ENCODE data around the gene SRPK2.
"Not testable (repeated sequence)": the region's sequence is repeated elsewhere in the genome, so short reads cannot be mapped to it uniquely, and the experiment has no call there.

SRPK2 gene

GRCh38 chr7:105352901-105353668 is 35.6 kb downstream of the SRPK2 start:
- no peak for DNase-seq (ENCODE audit: extremely low read depth, low read depth)
- TF ChIP-seq, protein P1, sequence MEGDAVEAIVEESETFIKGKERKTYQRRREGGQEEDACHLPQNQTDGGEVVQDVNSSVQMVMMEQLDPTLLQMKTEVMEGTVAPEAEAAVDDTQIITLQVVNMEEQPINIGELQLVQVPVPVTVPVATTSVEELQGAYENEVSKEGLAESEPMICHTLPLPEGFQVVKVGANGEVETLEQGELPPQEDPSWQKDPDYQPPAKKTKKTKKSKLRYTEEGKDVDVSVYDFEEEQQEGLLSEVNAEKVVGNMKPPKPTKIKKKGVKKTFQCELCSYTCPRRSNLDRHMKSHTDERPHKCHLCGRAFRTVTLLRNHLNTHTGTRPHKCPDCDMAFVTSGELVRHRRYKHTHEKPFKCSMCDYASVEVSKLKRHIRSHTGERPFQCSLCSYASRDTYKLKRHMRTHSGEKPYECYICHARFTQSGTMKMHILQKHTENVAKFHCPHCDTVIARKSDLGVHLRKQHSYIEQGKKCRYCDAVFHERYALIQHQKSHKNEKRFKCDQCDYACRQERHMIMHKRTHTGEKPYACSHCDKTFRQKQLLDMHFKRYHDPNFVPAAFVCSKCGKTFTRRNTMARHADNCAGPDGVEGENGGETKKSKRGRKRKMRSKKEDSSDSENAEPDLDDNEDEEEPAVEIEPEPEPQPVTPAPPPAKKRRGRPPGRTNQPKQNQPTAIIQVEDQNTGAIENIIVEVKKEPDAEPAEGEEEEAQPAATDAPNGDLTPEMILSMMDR (IDR thresholded peaks at IDR 0.05; ENCODE audit: low read depth, low read length) = no peak

GRCh38 chr7:105352018-105352612 is 36.6 kb downstream of the SRPK2 start:
- DNase-seq (ENCODE audit: extremely low read depth, low read depth) = peak; percentile 77

DNA sequence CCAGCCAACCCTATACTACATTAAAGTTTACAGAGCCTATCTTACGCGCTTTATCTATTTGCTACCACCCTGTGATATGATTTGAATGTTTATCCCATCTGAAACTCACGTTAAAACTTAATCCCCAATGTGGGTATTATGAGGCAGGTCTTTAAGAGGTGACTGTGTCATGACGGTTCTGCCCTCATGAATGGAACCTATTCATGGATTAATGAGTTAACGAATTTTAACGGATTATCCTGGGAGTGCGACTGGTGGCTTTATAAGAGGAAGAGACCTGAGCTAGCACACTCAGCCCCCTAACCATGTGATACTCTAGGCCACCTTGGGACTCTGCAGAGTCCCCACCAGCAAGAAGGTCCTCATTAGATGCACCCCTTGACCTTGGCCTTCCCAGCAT is 37.8 kb downstream of the SRPK2 start:
- TF ChIP-seq, protein P1 (IDR thresholded peaks at IDR 0.05; ENCODE audit: low read depth, low read length) = no peak
- no peak for DNase-seq (ENCODE audit: extremely low read depth, low read depth)

More at GRCh38 chr7:105352018-105352612, 36.6 kb downstream of the SRPK2 start:
- TF ChIP-seq, protein P1 (IDR thresholded peaks at IDR 0.05; ENCODE audit: low read depth, low read length) = no peak

DNA sequence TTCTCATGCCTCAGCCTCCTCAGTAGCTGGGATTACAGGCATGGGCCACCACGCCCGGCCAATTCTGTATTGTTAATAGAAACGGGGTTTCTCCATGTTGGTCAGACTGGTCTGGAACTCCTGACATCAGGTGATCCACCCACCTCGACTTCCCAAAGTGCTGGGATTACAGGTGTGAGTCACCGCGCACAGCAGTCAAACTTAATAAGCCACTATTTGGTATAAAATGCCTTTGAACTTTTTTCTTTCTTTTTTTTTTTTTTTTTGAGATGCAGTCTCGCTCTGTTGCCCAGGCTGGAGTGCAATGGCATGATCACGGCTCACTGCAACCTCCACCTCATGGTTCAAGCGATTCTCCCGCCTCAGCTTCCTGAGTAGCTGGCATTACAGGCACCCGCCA is 40.5 kb downstream of the SRPK2 start:
- DNase-seq (ENCODE audit: extremely low read depth, low read depth) = not testable (repeated sequence)

DNA sequence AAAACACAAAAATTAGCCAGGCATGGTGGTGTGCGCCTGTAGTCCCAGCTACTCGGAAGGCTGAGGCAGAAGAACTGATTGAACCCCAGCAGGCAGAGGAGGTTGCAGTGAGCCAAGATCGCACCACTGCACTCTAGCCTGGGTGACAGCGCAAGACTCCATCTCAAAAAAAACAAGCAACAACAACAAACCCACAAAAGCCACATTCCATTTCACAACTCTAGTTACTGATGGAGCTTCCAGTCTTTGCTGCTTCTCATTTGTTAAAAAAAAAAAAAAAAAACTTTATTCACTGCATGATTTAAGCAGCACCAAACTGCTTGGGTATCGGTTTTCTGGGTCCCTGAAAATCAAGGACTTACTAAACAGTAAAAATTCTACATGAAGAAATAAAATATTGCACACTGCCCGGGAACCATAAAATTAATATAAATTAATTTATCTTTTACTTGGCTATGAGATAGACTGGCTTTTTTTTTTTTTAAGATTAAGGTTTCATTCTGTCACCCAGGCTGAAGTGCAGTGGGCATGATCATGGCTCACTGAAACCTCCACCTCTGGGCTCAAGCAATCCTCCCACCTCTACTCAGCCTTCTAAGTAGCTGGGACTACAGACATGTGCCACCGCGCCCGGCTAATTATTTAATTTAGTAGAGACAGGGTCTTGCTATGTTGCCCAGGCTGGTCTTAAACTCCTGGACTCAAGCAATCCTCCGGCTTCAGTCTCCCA is 42.0 kb downstream of the SRPK2 start:
- TF ChIP-seq, protein P1 (IDR thresholded peaks at IDR 0.05; ENCODE audit: low read depth, low read length) = no peak
- no peak for DNase-seq (ENCODE audit: extremely low read depth, low read depth)

GRCh38 chr7:105346138-105346537 is 42.6 kb downstream of the SRPK2 start:
- DNase-seq (ENCODE audit: extremely low read depth, low read depth) = no peak
- TF ChIP-seq, protein P1 (IDR thresholded peaks at IDR 0.05; ENCODE audit: low read depth, low read length) = no peak

DNA sequence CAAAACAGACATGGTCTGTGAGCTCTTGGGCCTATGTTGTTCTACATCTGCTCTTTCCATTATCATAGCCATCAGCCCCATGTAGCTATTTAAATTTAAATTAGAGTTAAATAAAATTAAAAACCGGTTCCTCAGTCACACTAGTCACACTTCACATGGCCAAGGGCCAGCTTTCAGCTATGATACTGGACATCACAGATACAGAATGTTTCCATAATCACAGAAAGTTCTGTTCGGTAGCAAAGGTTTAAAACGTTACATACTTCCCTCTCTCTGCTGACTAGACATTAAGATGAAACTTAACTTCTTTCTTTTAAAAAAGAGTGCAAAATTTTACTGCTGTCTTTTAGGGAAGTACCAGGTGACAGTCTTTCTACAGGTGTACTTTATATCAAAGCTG is 43.0 kb downstream of the SRPK2 start:
- no peak for DNase-seq (ENCODE audit: extremely low read depth, low read depth)
- TF ChIP-seq, protein P1 (IDR thresholded peaks at IDR 0.05; ENCODE audit: low read depth, low read length) = no peak

Measured in AG09319 (cell line).